IPS-18c (cell line): ENCODE measurements around the gene FCAMR.

Source experiments
- H3K4me3 ChIP-seq: 2 replicates; pipeline ENCODE4 v1.7.0; 2013; ENCODE audit warnings: low read depth, mild to moderate bottlenecking, low read length, moderate library complexity; ENCODE audit not compliant: insufficient read depth
- H3K9me3 ChIP-seq: one replicate; pipeline ENCODE4 v1.6.1; 2013; ENCODE audit warnings: mild to moderate bottlenecking, low read length, moderate library complexity; ENCODE audit not compliant: control insufficient read depth, insufficient read depth

FCAMR gene

GRCh38 chr1:207003210-207003609 is 33.0 kb upstream of the FCAMR start:
- no peak overlapping the region for H3K4me3 ChIP-seq
- H3K9me3 ChIP-seq, result no peaks in the 10 kb centered on the region

- Histone ChIP-seq H3K4me3 (no peak overlapping the region), H3K9me3 (no peaks in the 10 kb centered on the region)
Measured at GRCh38 chr1:207002724-207003146, 32.5 kb upstream of the FCAMR start.

- H3K4me3 ChIP-seq, result no peak overlapping the region
- H3K9me3 ChIP-seq, result no peaks in the 10 kb centered on the region
Measured at GRCh38 chr1:207001492-207002245, 31.4 kb upstream of the FCAMR start.

GRCh38 chr1:207000651-207001291 is 30.5 kb upstream of the FCAMR start:
- H3K4me3 ChIP-seq, result no peak overlapping the region
- H3K9me3 ChIP-seq, result no peaks in the 10 kb centered on the region

GRCh38 chr1:206998816-206999215 is 28.6 kb upstream of the FCAMR start:
- no peaks in the 10 kb centered on the region for H3K9me3 ChIP-seq
- H3K4me3 ChIP-seq, result no peak overlapping the region

- no peak overlapping the region for H3K4me3 ChIP-seq
Measured at GRCh38 chr1:206992790-206993189, 22.5 kb upstream of the FCAMR start.

GRCh38 chr1:206987873-206988272 is 17.6 kb upstream of the FCAMR start:
- no peak overlapping the region for H3K4me3 ChIP-seq
- no peaks in the 10 kb centered on the region for H3K9me3 ChIP-seq

More at GRCh38 chr1:206992790-206993189, 22.5 kb upstream of the FCAMR start:
- H3K9me3 ChIP-seq, result no peaks in the 10 kb centered on the region

GRCh38 chr1:206986885-206987284 is 16.6 kb upstream of the FCAMR start:
- Histone ChIP-seq H3K9me3 (no peaks in the 10 kb centered on the region), H3K4me3 (no peak overlapping the region)

GRCh38 chr1:206986402-206986801 is 16.1 kb upstream of the FCAMR start:
- no peak overlapping the region for H3K4me3 ChIP-seq
- no peaks in the 10 kb centered on the region for H3K9me3 ChIP-seq

- Histone ChIP-seq H3K9me3 (no peaks in the 10 kb centered on the region), H3K4me3 (no peak overlapping the region)
Measured at GRCh38 chr1:206985162-206985749, 15.0 kb upstream of the FCAMR start.

GRCh38 chr1:206982216-206982615 is 12.0 kb upstream of the FCAMR start:
- Histone ChIP-seq H3K9me3 (no peaks in the 10 kb centered on the region), H3K4me3 (no peak overlapping the region)

GRCh38 chr1:206979379-206980043 is 9.3 kb upstream of the FCAMR start:
- no peak overlapping the region for H3K4me3 ChIP-seq
- H3K9me3 ChIP-seq, result no peaks in the 10 kb centered on the region

GRCh38 chr1:206978259-206978658 is 8.0 kb upstream of the FCAMR start:
- H3K4me3 ChIP-seq, result no peak overlapping the region
- no peaks in the 10 kb centered on the region for H3K9me3 ChIP-seq

- no peaks in the 10 kb centered on the region for H3K9me3 ChIP-seq
- H3K4me3 ChIP-seq, result no peak overlapping the region
Measured at GRCh38 chr1:206975306-206975705, 5.0 kb upstream of the FCAMR start.

GRCh38 chr1:206974140-206974539 is 3.9 kb upstream of the FCAMR start:
- H3K9me3 ChIP-seq, result no peaks in the 10 kb centered on the region
- no peak overlapping the region for H3K4me3 ChIP-seq

GRCh38 chr1:206972728-206973127 is 2.5 kb upstream of the FCAMR start:
- Histone ChIP-seq H3K9me3 (no peaks in the 10 kb centered on the region), H3K4me3 (no peak overlapping the region)

- Histone ChIP-seq H3K9me3 (no peaks in the 10 kb centered on the region), H3K4me3 (no peak overlapping the region)
Measured at GRCh38 chr1:206971029-206971655, 882 bp upstream of the FCAMR start.
